ENCODE results near the gene CTTNBP2NL.
"Not testable (repeated sequence)": the region's sequence is repeated elsewhere in the genome, so short reads cannot be mapped to it uniquely, and the experiment has no call there.

Gene CTTNBP2NL

DNA sequence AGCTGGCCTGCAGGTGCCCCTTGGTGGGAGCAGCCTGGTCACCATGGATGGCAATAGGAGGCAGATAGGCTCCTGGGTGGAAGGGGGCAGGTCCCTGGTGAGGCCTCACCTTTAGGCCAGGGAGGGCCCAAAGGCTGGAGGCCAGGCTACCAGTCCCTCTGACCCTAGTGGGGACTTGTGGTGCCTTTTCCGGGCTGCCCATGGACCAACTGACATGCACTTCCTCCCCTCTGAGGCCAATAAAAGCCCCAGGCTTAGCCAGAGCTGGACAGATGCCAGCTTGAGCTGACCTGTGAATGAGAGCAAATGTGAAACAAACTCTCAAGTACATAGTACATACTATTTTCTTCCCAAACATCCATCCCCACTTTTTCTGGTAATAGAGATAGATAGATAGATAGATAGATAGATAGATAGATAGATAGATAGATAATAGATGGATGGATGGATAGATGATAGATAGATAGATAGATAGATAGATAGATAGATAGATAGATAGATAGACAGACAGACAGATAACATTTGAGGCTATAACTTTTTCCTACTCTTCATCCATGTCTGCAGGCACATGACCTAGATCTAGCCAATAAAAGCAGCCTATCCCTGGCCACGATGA, 9.2 kb upstream of the CTTNBP2NL start:
- no peak for DNase-seq (ENCODE audit: low spot score)

DNA sequence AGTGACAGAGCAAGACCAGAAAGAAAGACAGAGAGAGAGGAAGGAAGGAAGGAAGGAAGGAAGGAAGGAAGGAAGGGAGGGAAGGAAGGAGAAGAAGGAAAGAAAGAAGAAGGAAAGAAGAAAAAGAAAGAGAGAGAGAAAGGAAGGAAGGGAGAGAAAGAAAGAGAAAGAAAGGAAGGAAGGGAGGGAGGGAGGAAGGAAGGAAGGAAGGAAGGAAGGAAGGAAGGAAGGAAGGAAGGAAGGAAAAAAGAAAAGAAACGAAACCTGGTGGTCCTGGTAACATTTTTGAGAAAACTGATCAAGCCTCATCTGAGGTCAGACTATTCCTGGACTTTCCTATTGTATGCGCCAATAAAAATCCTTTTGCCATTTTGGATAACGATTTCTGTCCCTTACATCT, 8.2 kb upstream of the CTTNBP2NL start:
- no peak for DNase-seq (ENCODE audit: low spot score)

DNA sequence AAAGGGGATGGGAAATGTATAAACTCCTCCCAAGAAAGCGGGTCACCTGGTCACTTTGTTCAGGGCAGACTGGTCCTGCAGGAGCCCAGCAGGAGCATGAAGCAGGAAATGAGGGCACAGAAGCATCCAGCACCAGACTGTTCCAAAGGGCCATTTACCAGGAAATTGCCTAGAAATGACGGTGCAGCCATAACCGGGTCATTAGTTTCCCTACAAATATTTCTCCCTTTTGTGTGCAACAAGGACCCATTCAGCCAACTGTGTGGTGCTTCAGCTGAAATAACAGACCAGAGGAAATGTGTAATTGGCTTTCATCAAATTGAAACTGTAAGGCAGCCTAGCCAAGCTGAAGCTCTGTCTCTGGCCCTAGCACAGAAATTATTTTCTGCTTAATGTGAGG, 7.6 kb upstream of the CTTNBP2NL start:
- DNase-seq (ENCODE audit: low spot score): peak; percentile 26

DNA sequence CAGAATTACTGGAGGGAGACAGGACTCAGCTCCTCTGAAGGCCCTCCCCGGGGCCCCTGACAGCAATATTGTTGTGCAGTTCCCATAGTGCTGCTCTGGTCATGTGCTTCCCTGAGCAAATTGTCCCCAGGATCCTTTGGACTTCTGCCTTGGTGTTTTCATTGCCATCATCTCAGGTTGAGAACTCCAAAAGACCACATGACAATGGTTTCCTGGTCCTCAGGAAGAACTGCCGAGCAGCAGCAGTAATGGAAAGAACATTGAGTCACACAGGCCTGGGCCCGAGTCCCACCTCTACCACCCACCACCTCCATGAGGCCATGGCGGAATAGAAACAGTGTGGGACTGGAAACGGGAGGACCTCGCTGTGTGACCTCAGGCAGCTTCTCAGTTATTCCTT, 6.3 kb upstream of the CTTNBP2NL start:
- DNase-seq (ENCODE audit: low spot score): no peak

DNA sequence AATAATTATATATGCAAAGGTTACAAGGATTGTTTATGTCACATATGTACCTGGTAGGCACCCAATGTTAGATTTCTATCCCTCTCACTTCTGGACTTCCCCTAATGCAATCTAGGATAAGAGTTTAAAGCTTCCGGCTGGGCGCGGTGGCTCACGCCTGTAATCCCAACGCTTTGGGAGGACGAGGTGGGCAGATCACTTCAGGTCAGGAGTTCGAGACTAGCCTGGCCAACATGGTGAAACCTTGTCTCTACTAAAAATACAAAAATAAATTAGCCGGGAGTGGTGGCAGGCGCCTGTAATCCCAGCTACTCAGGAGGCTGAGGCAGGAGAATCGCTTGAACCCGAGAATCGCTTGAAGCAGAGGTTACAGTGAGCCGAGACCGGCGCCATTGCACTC, 5.7 kb upstream of the CTTNBP2NL start:
- not testable (repeated sequence) for DNase-seq (ENCODE audit: low spot score)

DNA sequence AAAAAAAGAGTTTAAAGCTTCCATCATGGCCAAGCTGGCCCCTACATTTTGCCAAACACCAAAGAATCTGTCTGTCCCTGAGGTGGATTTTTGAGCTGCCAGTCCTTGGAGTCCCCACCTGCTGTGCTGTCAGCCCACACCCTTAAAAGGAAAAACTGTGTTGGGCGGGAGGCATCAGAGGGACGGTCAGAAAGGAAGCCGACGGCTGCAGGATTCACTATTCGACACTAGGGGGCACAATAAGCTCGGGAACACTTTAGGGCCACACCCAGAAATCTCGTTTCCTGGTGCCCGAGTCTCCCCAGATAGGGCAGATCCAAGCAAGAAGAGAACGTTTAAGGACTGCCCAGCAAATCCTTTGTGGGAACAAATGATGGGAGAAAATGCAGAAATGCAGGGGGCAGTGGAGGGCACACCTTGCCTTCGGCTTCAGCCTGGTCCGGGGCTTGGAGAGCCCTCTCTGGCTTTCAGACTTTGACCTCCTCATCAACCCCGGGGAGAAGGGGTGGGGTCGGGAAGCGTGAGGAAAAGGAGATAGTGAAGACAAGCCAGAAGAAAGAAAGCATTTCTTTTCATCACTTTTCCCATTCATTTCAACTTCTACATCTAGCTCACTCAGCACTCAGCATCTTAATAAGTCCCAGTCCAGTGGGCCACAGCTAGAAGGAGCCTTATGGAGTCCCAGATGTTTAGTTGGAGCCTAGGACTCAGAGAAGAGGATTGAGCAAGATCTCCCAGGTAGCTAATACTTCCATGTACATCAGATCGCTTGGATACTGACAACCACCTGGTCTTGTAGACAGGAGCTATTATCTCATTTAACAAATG, 5.0 kb upstream of the CTTNBP2NL start:
- peak; percentile 86 for DNase-seq (ENCODE audit: low spot score)

DNA sequence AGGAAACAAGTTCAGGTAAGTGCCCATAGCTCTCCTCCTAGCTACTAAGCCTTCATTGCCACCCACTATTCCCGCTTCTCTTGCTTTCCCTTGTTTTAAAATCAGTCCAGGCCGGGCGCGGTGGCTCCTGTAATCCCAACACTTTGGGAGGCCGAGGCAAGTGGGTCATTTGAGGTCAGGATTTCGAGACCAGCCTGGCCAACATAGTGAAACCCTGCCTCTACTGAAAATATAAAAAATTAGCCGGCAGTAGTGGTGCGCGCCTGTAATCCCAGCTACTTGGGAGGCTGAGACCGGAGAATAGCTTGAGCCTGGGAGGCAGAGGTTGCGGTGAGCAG, 4.4 kb upstream of the CTTNBP2NL start:
- no peak for DNase-seq (ENCODE audit: low spot score)

DNA sequence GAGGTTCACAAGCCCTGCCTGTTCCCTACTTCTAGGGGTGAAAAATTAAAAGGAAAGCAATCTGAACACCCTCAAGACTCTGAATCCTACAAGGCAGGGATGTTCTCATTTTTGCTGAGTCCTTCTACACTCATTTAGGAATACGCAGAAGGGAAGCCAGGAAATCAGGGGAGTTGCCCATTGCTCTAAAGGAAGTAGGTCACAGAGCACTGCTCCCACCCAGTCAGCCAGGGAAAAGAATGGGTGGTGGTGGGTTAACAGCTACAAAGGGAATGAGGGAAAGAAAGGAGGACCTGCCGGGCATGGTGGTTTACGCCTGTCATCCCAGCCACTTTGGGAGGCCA, 2.4 kb upstream of the CTTNBP2NL start:
- no peak for DNase-seq (ENCODE audit: low spot score)

DNA sequence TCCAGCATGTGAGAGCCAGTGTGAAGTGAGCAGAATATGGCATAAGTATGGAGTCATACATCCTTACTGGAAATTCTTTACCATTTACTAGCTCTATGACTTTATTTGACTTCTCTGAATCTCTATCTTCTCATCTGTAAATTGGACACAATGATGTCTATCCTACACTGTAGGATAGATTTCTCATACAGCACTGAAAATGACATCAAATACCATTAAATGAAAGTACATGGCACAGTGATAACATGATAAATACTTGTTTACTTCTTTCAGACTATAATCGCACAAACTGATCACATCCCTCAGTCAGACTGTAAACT, 1.3 kb upstream of the CTTNBP2NL start:
- DNase-seq (ENCODE audit: low spot score): no peak

DNA sequence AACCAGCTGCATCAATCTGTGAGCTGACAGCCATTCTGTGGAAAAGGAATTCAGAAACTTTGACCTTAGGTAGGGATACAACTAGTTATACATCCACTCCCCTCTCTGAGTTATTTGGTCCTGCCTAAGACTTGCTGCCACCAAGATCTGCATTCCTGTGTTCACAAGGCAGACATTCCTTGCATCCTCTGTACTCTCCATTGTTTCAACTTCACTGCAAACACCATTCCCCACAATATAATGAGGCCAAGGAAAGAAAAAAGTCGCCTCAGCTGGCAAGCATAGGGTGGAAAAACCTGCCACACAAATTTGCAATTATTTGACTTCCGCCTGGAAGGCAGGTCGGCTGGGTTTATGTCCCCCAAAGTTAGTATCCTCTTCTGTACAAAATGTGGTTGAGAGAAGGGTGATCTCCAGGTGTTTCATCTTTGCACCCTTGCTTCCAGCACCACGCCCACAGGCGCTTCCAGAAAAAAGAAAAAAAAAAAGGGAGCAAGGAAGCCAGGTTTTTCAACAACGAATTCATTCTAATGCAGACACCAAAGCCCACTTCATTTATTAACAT, 676 bp upstream of the CTTNBP2NL start:
- DNase-seq (ENCODE audit: low spot score): no peak

DNA sequence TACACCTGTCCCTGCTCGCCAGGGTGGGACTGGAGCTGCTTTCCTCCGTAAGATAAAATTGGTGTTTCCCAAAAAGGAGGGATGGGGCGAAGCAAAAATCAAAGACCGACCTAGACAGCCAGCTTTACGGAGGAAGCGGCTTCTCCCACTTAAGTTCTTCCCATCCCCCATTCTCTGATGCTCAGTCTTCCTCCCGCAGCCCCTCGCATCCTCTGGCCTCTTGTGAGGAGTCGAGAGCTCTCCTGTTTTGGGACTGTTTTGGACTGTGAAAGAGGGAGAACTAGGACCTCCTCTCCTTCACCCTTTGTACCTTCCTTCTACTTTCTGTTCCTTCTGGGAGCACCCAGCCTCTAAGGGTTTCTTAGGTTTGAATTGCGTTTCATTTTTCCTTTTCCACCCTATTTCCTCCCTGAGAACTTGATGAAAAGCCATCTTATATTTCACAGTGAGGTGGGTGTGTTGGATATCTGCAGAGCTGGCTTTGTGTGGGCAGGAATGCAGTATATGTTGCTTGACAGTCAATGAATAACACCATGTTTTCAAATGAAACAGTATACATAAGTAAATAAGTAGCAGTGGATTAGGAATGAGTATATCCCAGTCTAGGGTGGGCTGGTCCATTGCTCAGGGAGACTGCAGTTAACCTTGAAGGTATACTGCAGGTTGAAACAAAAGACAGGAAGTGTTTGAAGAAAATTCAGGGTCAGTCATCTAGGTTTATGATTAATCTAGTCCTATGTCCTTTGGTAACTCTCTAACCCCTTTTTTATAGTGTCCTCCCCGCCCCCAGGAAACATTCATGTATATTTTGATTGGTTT, 848 bp downstream of the CTTNBP2NL start:
- peak; percentile 26 for DNase-seq (ENCODE audit: low spot score)

DNA sequence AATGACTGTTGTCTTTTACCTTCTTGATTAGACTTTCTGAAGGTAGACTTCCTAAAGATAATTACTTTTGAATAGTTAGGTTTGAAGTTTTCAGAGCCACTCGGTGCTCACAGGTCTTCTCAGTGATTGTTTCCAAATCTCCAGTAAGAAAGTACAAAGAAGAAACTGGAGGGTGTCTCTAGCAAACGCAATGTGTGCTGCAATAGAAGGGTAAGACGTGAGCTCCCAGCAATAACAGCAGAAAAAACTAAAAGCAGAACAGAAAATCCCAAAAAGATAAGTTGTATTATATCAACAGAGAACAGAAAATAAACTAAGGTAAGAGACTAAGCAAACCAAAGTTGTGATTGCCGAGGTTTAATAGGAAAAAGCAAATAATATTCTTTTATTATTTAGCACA, 1.8 kb downstream of the CTTNBP2NL start:
- no peak for DNase-seq (ENCODE audit: low spot score)

DNA sequence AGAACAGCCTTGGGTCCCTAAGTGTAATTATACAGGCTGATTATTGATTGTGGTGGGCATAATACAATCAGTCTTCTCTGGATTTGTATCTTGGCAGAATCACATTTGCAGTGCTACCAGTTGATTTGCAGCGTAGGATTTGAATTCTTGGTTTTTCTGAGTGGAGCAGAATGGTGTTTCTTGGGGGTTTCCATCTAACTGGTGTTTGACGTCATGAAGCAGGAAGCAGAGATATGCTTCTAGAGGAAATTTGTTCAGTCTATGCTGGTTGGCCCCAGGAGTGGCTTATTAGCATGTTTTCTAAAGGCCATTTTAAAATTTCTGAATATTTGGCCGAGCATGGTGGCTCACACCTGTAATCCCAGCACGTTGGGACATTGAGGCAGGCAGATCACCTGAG, 3.4 kb downstream of the CTTNBP2NL start:
- DNase-seq (ENCODE audit: low spot score): no peak

DNA sequence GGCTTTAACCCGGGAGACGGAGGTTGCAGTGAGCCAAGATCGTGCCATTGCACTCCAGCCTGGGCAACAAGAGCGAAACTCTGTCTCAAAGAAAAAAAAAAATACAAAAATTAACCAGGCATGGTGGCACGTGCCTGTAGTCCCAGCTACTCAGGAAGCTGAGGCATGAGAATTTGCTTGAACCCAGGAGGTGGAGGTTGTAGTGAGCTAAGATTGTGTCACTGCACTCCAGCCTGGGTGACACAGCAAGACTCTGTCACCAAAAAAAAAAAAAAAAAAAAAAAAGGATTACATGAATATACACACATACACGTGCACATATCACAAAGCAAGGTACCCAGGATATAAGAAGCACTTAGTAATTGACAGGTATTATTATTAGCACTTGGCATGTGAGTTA, 4.7 kb downstream of the CTTNBP2NL start:
- not testable (repeated sequence) for DNase-seq (ENCODE audit: low spot score)

DNA sequence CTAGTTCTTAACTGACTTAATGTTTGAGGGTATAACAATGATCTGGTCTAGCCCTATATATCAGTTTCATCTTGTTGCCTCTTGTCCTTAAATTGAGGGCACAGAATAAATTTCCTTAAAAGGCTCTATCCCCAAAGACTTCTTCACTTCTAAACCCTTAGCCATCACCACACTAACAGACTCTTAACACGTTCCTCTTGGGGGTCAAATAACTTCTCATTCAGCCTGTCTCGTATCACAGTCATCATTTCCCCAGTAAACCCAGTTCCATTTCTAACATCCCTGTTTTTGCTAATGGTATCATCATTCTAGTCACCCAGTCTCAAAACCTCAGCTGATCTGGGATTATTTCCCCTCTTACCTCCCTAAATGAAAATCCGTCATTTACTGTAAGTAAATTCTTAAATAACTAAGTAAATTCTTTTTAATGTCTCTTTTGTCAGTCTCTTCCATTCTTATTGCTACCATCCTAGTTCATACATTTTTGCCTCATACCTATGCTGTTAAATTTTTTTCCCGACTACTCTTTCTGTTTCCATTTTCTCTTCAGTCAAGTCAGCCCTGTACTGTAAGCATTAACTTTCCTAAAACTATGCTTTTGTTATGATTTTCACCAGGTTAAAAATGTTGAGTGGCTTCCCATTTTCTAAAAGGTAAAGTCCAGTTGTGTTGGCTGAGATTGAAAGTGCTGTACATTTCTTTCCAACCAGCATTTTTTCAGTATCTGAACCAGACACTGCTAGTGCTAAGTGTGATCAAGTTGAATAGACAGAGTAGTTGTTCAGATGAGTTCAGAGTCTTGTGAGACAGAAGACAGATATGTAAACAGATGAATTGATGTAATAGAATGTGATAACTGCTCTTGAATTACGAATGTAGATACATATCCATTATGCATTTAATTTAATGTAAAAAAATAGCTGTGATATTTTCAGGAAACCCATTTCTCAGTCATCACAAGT, 6.9 kb downstream of the CTTNBP2NL start:
- no peak for DNase-seq (ENCODE audit: low spot score)

DNA sequence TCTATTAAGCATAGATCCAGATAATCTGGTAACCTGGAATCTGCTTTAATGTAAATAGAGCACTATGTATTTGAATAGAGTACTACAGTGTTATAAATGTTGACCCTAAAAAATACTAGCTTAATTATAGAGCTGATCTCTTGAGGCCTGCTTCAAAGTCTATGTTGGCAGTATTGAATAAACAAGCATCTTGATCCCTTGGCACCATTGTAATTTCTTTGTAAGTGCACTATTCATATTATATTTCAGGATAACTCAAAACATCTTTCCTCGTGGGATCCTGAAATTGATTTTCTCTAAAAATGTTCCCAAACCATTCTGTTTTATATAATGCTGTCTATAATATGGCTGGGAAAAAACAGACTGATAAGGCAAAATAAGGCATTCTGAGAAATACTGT, 10.8 kb downstream of the CTTNBP2NL start:
- DNase-seq (ENCODE audit: low spot score): no peak

DNA sequence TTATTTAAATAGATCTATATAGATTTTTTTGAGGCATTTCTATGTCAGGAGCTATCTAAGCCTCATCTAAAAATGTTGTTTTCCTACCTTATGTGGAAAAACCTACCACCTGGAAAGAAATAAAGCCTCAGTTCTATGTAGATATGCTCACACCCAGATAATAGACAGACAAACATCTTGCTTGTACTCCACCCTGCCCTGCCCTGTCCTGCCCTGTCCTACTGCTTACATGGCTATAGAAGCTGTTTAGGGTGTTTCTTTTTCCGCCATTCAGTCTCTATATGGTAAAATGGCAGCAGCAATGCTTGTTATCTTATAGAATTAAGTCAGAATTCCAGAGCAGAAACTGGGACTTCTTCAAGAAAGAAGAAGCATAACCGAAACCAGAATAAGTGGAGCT, 13.4 kb downstream of the CTTNBP2NL start:
- no peak for DNase-seq (ENCODE audit: low spot score)

DNA sequence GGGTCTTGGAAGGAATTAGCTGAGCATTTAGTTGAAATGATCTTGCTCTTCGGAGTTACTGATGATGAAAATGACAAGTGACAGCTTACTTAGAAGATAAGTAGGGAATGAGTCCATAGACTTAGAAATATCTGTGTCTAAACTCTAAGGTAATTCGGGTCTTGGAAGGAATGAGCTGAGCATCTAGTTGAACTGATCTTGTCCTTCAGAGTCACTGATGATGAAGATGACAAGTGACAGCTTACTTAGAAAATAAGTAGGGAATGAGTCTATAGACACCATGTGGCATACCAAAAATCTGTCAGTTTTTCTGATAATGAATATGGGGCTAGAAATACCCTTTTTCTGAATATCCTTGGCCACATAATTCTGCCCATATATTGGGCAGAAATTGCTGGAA, 14.7 kb downstream of the CTTNBP2NL start:
- no peak for DNase-seq (ENCODE audit: low spot score)

DNA sequence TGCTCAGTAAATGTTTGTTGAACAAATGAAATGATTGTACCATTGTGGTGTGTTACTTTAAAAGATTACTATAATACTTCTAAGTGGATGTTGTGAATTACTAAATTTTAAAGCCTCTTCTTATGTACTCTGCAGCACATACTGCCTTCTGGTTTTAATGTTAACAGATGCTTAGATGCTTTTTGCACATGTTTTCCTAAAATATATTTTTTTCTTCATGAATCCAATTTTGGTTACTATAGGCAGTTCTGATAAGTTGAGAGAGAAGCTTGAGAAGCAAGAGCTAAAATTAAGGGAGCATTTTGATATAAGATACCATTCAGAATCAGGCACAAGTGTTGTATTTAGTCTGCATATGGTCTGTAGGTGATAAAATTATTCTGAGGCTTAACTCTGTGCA, 21.3 kb downstream of the CTTNBP2NL start:
- no peak for DNase-seq (ENCODE audit: low spot score)

DNA sequence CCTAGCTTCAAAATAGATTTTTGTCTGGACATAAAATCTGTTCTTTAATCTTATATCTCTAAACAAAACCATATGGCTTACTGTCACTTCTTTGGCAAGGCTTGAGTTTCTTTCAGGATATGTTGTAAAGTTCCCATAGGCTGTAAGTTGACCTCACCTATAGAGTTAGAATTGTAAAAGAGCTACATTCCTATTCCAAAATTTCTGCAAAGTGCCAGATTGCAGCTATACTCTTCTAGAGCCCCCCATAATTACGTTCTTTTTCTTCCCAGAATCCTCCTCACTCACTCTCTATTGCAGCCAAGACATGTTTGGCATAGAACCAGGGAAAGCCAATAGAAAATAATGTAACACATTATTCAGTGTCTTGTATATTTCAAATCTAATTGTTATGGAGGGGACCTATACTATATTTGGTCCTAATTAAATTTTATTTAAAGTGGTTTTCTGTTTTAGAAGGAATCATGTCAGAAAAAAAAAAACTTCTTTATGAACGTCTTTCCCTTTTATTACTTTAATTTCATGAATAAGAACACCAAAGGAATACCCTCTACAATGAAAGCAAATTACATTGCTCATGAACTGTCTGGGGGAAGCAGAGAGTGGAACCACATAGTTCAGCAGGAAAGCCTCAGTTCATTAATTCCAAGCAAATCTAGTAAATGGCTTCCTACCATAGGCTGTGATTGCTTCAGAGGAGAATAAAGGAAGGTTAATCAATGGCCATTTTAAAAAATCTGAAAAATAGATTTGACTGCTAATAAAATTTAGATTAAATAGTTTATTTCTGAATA, 22.3 kb downstream of the CTTNBP2NL start:
- no peak for DNase-seq (ENCODE audit: low spot score)

DNA sequence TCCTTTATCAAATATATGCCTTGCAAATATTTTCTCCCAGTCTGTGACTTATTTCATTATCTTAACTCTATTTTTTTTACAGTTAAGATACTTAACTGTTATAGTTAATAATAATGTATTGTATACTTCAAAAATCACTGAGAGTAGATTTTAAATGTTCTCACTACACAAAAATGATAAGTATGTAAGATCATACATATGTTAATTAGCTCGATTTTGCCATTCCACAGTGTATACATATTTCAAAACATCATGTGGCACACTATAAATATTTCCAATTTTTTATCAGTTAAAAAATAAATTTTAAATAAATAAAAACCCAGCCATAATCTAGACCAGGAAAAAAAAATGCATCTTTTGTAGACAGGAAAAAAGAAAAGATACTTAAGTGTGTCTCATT, 27.2 kb downstream of the CTTNBP2NL start:
- DNase-seq (ENCODE audit: low spot score): no peak
